Myocyte (in vitro differentiated cells): Measurements from ENCODE around the gene KRTAP4-2. TPM values are rescaled to one million over a fixed set of nuclear protein-coding genes. Genes with fewer than 3 reads are reported as not detected.
"Not testable (repeated sequence)": the region's sequence is repeated elsewhere in the genome, so short reads cannot be mapped to it uniquely, and the experiment has no call there.

Experiments
- DNase-seq: peaks from one replicate; pipeline ENCODE4 v3.0.0-alpha.2; 2012; ENCODE audit warnings: low read depth
- polyA plus RNA-seq: library from polyadenylated mRNA; unstranded; fragments of >200 nt; gene quantifications from one replicate; pipeline ENCODE4 v1.2.1, GENCODE V29; 2012; ENCODE audit warnings: missing spikeins
- total RNA-seq: library from RNA; depleted of rRNA; stranded (reverse); fragments of >200 nt; gene quantifications from 2 replicates; pipeline ENCODE4 v1.2.3, GENCODE V29; 2014

KRTAP4-2 gene
- total RNA-seq, result not detected in 2 replicates
- polyA plus RNA-seq, result not detected

- peak; percentile 9 for DNase-seq
Measured at GRCh38 chr17:41177727-41178271, at the start of gene KRTAP4-2. Gene KRTAP4-2, minus strand, starts transcription at chr17:41178221. Its CDS starts 57 bp downstream, at chr17:41178164.

GRCh38 chr17:41226598-41227095 lies 48.6 kb upstream of the KRTAP4-2 start, which contains the start of gene KRTAP9-2:
Gene KRTAP9-2, plus strand, starts transcription at chr17:41226648. Its CDS starts 7 bp downstream, at chr17:41226655.
- not testable (repeated sequence) for DNase-seq

GRCh38 chr17:41226051-41226450 lies 48.0 kb upstream of the KRTAP4-2 start:
- no peak for DNase-seq

- no peak for DNase-seq
Measured at GRCh38 chr17:41223821-41224220, 45.8 kb upstream of the KRTAP4-2 start.

- no peak for DNase-seq
Measured at GRCh38 chr17:41215681-41216080, 37.7 kb upstream of the KRTAP4-2 start.

- peak; percentile 31 for DNase-seq
Measured at GRCh38 chr17:41212524-41213169, 34.6 kb upstream of the KRTAP4-2 start.

- DNase-seq, result peak; percentile 56
Measured at GRCh38 chr17:41211845-41212466, 33.9 kb upstream of the KRTAP4-2 start.

GRCh38 chr17:41199421-41200078 lies 21.5 kb upstream of the KRTAP4-2 start:
- no peak for DNase-seq

GRCh38 chr17:41196068-41196467 lies 18.0 kb upstream of the KRTAP4-2 start:
- no peak for DNase-seq

GRCh38 chr17:41190328-41190727 lies 12.3 kb upstream of the KRTAP4-2 start:
- DNase-seq, result peak; percentile 22

GRCh38 chr17:41189837-41190318 lies 11.9 kb upstream of the KRTAP4-2 start, which contains the start of gene KRTAP9-1:
Gene KRTAP9-1, plus strand, starts transcription at chr17:41189887. Its CDS starts 0 bp downstream, at chr17:41189887.
- not testable (repeated sequence) for DNase-seq

GRCh38 chr17:41186872-41187271 lies 8.9 kb upstream of the KRTAP4-2 start:
- DNase-seq, result peak; percentile 95

GRCh38 chr17:41185001-41185400 lies 7.0 kb upstream of the KRTAP4-2 start:
- DNase-seq, result no peak

GRCh38 chr17:41184480-41184961 lies 6.5 kb upstream of the KRTAP4-2 start, which contains the start of gene KRTAP4-1:
Gene KRTAP4-1, minus strand, starts transcription at chr17:41184911. Its CDS starts 57 bp downstream, at chr17:41184854.
- peak; percentile 43 for DNase-seq

GRCh38 chr17:41178843-41179616 lies 1.0 kb upstream of the KRTAP4-2 start:
- DNase-seq, result no peak

GRCh38 chr17:41178341-41178740 lies 320 bp upstream of the KRTAP4-2 start:
- no peak for DNase-seq

- no peak for DNase-seq
Measured at GRCh38 chr17:41176744-41177387, 1.2 kb downstream of the KRTAP4-2 start.

- DNase-seq, result no peak
Measured at GRCh38 chr17:41171886-41172285, 6.1 kb downstream of the KRTAP4-2 start.

- no peak for DNase-seq
Measured at GRCh38 chr17:41168121-41168520, 9.9 kb downstream of the KRTAP4-2 start, which contains the start of gene KRTAP4-3. Gene KRTAP4-3, minus strand, starts transcription at chr17:41168221. Its CDS starts 49 bp downstream, at chr17:41168172.

- DNase-seq, result no peak
Measured at GRCh38 chr17:41167561-41167960, 10.5 kb downstream of the KRTAP4-2 start.
